ENCODE measurements around the gene CNPPD1. TPM values are rescaled to one million over a fixed set of nuclear protein-coding genes. Genes with fewer than 3 reads are reported as not detected.

Gene CNPPD1
- total RNA-seq = 16.4 and 17.3 TPM in 2 replicates

DNA sequence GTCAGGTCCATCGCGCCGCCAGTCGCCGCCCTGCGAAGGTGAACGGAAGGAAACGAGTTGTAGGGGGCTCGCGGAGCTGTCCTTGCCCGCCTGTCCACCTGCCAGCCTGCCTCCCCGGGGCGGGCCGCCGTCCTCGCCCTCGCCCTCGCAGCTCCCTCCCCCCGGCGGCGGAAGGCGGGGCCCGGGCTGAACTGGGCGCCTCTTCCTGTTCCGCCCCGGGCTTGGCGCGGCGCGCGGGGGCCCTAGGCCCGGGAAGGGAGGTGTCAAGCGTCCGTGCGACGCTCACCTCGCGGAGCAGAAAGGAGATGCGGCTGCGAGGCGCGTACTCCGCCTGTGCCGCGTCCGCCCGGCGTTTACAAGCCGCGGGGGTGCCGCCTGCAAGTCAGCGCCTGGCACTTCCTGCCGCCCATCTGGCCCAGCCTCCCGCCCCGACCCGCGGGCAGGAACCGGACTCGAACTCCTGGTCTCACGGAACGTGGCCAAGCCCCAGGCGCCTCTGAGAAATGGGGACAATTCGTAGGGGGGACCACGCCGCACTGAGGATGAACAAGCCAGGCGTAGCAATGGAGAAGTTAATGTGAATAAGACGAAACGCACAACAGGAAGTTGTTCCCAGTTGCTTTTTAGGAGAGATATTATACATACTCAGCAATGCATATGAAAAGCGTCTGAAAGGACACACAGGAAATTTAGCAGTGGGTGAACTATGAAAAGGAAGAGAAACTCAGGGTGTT is at the start of gene CNPPD1:
CNPPD1 (minus strand) TSS at position 108 of the 734 bp plus-strand sequence; CDS start at position 11, 97 bp downstream.

DNA sequence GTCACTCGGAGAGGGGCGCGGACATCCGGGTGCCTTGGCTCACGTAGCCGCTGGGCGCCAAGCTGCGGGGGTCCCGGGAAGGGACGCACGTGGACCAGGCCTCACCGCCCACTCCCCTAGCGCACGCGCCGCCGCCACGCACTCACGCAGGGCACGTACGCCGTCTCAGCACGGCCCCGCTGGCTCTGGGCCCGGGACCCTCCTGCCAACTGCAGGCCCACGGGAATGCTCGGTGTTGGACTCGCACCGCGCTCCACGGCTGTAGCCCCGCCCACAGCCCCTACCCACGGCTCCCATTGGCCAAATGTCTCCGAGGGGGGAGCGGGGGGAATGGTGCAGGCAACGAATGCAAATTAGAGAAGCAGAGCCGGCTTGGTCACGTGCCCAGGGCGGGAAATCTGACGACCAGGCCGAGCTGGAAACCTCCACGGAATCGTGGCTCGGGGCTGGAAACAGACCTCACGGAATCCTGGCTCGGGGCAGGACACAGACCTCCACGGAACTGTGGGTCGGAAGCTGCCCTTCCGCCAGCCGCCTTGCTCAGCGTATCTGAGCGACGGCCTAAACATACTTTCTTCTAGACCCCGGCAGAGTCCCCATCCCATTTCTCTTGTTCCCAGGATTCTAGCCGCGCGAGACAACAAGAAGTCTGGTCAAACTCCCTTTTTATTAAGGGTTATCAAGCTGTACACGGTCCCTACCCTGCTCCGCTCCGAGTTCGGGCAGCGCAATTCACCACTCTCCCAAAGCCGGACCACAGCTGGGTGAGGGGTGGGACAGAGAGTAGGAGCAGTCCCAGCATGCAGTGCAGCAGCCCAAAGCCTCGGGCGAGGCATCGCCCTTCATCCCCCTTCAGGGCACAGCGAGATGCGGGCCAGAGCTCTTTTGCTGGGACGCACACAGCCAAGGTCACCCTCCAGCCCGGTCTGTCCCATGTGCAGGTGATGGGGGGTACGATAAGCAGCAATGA is 42.3 kb upstream of the CNPPD1 start, which contains the start of gene ABCB6:
ABCB6 (minus strand) TSS at position 227 of the 970 bp plus-strand sequence. CDS start 285 bp downstream, outside the sequence.

DNA sequence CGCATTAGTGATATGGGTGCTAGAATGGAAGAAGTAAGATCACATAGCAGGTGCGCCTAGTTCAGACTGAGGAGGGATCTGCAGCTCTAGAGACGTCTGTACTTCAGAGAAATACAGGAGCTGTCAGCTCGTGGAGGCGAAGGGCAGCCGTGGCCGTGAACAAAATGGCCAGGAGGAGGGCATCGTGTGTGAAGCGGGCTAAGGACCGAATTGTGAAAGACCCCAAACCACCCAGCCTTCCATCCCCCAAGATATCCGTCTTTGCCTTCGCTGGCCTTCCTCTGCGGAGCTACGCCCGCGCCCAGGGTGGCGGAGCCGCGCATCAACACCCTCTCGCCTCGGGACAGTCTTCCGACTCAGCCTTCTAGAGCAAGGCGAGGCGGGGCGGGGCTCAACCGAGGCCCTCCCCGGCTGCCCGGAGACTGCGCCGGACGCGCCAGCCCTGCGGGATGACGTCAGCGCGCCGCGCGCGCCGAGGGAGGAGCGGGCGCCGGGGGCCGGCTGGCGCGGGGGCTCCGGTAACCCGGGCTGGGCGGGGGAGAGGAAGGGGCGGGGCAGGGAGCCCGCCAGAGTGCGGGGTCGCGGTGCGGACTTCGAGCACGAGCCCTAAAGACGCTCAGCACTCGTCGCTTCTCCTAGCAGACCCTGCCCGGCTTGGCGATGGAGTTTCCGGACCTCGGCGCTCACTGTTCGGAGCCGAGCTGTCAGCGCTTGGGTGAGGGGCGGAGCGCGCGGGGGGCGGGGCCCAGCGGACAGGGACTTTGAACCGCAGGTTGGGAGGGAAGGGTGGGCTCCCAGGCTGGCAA is 29.8 kb upstream of the CNPPD1 start, which contains the start of gene ZFAND2B:
ZFAND2B (plus strand) TSS at position 455 of the 806 bp plus-strand sequence; CDS start at position 661, 206 bp downstream.

GRCh38 chr2:219177552-219178376 is 1.0 kb upstream of the CNPPD1 start, which contains the start of gene RETREG2:
Gene RETREG2, plus strand, starts transcription at chr2:219178275. Its CDS starts 78 bp downstream, at chr2:219178353.

GRCh38 chr2:219169930-219170654 is 6.6 kb downstream of the CNPPD1 start, which contains the start of gene SLC23A3:
Gene SLC23A3, minus strand, starts transcription at chr2:219170029. Its CDS starts 45 bp downstream, at chr2:219169984.

DNA sequence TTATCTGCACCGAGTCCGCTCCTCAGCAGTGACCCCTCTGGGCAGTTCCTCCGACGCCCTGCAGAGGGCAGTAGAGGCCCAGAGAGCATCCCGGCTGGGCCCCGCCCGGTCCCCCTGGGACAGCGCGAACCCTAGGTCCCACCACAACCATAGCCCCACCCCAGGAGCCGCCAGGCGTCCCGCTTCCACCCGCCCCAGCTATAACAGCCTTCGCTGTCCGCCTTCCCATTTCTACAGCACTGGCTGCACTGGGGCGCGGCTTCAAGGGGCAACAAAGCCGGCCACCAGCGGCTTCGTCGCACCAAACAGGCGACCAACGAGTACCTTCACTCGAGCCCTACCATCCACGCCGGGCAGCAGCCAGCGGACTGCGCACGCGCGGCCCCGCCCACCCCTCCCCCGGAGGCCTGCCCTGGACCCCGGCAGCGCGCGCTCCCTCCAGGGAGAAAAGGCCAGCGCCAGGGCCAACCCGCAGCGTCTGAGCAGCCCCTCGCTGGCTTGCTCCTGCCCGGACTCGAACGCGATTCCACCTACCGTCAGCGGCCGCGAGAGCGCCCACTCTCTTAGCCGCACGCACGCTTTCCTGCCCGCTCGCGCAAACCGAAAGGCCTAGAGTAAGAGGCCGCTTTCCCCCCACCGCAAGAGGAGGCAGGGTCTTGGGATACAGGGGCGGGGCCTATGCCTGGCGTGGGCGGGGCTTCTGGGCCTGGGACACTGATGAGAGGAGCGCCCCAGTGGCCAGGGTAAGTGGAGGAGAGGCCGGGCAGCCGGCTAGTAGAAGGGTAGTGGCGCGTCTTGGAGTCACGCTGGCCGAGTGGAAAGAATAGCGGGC is 16.3 kb downstream of the CNPPD1 start, which contains the start of gene NHEJ1:
NHEJ1 (minus strand) TSS at position 630 of the 832 bp plus-strand sequence. CDS start 2,453 bp downstream, outside the sequence.

Other genes starting within 250 kb of the CNPPD1 start
- not detected in 2 replicates for gene CDK5R2, start 217.3 kb downstream of the CNPPD1 start, total RNA-seq
- not detected in 2 replicates for gene FEV, start 191.7 kb downstream of the CNPPD1 start, total RNA-seq
- gene CRYBA2, start 183.5 kb downstream of the CNPPD1 start, total RNA-seq = not detected in 2 replicates
- under 0.01 TPM in 1 of 2 replicates, not detected in the other for gene CFAP65, start 135.4 kb downstream of the CNPPD1 start, total RNA-seq
- gene IHH, start 116.0 kb downstream of the CNPPD1 start, total RNA-seq = under 0.01 and 0.09 TPM in 2 replicates
- 12.1 and 13.6 TPM in 2 replicates for gene NHEJ1, start 16.1 kb downstream of the CNPPD1 start, total RNA-seq
- 1.1 and 3.5 TPM in 2 replicates for gene SLC23A3, start 6.9 kb downstream of the CNPPD1 start, total RNA-seq
- gene RETREG2, start 1.4 kb upstream of the CNPPD1 start, total RNA-seq = 42.9 and 53.6 TPM in 2 replicates
- 21.1 and 22.1 TPM in 2 replicates for gene ZFAND2B, start 29.9 kb upstream of the CNPPD1 start, total RNA-seq
- gene ABCB6, start 42.0 kb upstream of the CNPPD1 start, total RNA-seq = 29.8 and 51.1 TPM in 2 replicates
- gene ATG9A, start 52.7 kb upstream of the CNPPD1 start, total RNA-seq = 31.8 and 48.4 TPM in 2 replicates
- 16.5 and 34.8 TPM in 2 replicates for gene ANKZF1, start 52.9 kb upstream of the CNPPD1 start, total RNA-seq
- 3.3 and 4.0 TPM in 2 replicates for gene GLB1L, start 68.5 kb upstream of the CNPPD1 start, total RNA-seq
- 18.7 and 22.0 TPM in 2 replicates for gene STK16, start 68.6 kb upstream of the CNPPD1 start, total RNA-seq
- not detected in 2 replicates for gene TUBA4B, start 76.3 kb upstream of the CNPPD1 start, total RNA-seq
- gene TUBA4A, start 77.0 kb upstream of the CNPPD1 start, total RNA-seq = 5.1 and 5.2 TPM in 2 replicates
- gene DNAJB2, start 102.4 kb upstream of the CNPPD1 start, total RNA-seq = 17.4 and 25.6 TPM in 2 replicates
- gene PTPRN, start 132.5 kb upstream of the CNPPD1 start, total RNA-seq = not detected in 2 replicates
- not detected in 2 replicates for gene RESP18, start 155.8 kb upstream of the CNPPD1 start, total RNA-seq
- gene DNPEP, start 211.0 kb upstream of the CNPPD1 start, total RNA-seq = 42.4 and 44.0 TPM in 2 replicates
- not detected in 2 replicates for gene DES, start 241.5 kb upstream of the CNPPD1 start, total RNA-seq

All from endothelial cell of coronary artery (primary cell).